Panc1 (cell line): ENCODE results near the gene B3GLCT.

ENCODE experiments used
- POLR2AphosphoS5 ChIP-seq: IDR thresholded peaks from 2 replicates; pipeline ENCODE4 v1.6.1; 2012; ENCODE audit warnings: mild to moderate bottlenecking, low read depth, low read length, moderate library complexity
- TF ChIP-seq, protein P1 (sequence below): fragments of 450-650 bp; IDR thresholded peaks from 2 replicates; pipeline ENCODE4 v1.5.1; 2017; ENCODE audit warnings: mild to moderate bottlenecking

DNA sequence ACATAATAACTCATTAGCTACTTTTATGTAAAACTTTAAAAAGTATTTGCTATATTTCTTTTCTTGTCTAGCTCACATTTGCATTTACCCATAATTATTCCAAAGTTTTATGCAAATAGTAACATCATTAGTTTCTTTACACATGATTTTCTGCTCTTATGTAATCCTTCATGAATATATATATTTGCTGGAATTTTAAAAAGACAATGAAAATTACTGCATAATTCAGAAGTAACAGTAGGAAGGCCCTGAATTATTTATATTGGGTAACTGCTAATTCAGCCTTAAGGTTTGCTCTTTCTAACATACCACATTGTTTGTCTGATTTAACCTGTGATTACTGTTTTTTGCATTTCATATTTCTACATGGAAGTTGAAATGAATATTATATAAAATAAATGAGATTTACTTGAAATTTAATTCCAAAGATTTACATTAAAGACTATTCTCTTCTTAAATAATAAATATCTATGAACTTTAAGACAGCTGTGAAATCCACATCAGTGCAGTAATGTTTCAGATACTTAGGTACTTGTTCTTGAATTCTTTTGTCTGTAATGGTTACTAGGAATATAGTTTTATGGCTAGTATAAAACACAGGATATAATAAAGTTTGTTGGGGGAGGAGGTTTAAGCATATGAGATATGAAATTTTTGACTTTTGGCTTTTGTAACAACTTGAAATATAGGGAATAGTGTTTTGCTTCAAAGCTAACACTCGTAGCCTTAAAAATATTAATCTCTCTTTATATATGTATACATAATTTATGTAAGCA is 46.0 kb downstream of the B3GLCT start:
- TF ChIP-seq, protein P1, sequence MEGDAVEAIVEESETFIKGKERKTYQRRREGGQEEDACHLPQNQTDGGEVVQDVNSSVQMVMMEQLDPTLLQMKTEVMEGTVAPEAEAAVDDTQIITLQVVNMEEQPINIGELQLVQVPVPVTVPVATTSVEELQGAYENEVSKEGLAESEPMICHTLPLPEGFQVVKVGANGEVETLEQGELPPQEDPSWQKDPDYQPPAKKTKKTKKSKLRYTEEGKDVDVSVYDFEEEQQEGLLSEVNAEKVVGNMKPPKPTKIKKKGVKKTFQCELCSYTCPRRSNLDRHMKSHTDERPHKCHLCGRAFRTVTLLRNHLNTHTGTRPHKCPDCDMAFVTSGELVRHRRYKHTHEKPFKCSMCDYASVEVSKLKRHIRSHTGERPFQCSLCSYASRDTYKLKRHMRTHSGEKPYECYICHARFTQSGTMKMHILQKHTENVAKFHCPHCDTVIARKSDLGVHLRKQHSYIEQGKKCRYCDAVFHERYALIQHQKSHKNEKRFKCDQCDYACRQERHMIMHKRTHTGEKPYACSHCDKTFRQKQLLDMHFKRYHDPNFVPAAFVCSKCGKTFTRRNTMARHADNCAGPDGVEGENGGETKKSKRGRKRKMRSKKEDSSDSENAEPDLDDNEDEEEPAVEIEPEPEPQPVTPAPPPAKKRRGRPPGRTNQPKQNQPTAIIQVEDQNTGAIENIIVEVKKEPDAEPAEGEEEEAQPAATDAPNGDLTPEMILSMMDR, result no peak
- no peak for TF ChIP-seq POLR2AphosphoS5
